ENCODE data around the gene SMYD1.

SMYD1 gene

DNA sequence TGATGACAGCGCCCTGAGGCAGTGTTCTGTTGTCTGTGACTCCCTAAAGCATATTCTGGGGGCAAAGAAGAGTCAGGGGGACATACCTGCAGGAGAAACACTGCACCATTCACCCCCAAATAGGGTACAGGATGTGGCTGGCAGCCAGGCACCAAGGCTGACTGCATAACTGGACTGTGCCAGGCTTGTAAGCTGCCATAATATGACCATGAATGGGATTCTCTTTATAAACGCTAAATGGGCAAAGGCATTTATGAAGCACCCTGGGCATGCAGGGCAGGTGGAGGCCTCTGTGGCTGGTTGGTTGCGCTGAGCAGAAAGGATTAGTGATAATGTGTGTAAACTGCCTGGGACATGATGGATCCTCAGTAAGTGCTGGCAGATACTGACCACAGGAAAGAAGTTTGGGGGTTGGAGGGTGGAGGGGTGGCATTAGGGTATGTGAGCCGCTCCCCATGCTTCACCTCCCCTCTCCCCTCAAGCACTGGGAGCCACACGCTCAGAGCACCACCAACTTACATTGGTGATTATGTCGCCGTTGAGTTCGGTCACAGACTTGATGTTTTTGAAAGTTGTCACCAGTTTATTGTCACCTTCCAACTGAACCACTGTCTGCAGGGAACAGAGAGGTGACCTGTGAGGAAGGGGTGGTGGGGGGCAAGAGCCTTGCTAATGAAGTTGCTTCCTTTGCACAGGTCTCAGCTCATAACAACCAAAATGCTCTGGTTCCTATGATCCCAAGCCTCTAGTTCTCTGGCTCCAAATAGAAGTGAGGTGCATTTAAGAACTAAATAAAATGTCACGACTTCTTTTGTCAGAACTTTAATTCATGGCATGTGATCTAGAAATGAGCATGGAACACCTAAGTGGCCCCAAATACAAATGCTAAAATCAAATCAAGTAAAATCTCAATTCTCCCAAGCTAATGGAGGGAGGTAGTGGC is 56.6 kb downstream of the SMYD1 start:
- no peak for DNase-seq

DNA sequence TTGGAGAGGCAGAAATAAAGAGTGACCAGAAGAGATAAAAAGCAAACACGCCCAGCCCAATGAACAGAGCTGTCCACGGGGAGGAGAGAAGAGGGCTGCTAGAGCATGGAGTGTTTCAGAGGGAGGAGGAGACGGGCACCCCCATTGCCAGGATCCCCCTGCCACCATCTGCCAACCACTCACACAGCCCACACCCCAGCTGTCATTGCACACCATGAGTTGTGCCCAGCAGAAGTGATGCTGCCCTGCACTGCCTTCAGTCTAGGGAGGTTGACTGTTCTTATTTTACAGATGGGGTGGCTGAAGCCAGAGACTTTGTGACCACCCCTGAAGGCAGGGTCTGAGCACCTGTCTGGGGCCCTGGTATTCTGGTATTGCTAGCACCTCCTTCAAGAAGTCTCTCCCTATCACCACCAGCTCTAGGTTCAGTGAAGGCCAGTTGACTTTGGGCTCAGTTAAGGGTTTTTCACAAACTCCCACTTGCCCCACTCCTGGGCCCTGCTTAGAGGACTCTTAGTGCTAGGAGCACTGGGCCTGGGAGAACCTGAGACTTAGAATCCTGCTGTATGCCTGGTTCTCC is 57.8 kb downstream of the SMYD1 start:
- DNase-seq: no peak

DNA sequence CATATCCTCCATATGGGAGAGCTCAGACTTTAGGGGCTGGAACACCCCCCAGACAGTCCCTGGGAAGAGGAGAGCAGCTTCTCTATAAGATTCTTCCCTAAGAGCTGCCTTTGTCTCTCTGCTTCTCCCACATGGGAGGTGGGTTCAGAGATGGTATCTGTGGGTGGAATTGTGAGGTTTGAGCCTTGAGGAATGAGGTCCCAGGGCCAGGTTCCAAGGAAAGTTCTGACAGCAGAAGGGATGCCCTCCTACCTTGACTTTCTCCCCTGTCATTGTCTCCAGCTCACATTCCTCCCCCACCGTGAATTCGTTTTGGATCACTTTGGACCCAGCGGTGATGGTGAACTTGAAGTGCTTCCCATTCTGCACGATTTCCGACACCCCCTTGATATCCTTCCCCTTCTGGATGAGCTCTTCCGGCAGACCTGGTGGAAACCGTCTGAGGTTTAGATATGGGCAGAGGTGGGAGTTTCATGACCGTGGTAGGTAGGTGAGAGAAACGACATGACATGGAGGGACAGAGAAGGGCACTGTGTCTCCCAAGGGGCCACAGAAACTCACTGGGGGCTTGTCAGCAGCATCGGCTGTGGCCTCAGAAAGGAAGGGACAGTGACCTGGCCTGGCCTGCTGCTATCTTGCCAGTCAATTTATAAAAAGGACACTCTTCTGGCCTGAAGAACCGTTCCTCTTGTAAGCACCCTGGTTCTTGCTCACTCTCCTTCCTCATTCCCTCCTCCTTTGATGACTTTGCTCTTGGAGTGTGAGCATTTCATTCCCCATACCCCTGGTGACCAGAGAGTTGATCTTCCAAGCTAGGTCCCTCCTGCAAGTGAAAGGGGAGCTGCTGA is 58.5 kb downstream of the SMYD1 start:
- DNase-seq: no peak

DNA sequence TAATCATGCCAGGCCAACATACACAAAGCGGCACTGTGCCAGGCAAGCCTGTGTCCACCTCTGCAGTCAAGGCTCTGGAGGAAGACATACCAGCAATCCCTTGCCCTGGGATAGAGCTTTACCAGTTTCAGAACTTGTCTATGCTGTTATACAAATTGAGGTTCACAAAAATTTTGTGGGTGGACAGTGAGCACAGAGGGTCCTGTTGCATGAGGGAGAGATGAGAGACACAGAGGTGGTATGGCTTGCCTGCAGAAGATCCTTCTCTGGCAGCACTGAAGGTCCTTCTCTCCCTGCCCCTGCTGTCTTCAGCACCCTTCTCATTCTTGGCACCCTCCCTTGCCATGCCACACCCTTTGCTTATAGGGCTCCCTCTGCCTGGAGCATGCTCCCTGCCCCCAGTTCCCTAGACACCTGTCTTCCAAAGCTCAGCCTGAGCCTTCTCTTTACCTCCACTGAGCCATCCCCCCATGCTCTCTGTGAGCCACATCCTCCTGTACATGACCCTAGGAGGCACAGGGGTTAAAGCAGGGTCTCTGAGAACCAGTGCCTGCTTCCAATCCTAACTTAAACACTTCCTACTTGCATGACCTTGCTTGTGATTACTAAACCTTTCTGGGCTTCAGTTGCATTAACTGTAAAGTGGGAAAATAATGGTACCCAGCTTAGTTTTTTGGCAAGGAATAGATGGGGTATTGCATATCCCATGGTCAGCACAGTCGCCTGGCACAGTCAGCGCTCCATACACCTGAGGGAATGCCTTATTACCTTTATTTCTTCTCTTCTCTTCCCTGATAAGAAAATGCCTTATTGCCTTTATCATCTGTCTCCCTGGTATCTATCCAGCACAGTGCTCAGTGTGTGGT is 59.4 kb downstream of the SMYD1 start:
- DNase-seq: no peak

DNA sequence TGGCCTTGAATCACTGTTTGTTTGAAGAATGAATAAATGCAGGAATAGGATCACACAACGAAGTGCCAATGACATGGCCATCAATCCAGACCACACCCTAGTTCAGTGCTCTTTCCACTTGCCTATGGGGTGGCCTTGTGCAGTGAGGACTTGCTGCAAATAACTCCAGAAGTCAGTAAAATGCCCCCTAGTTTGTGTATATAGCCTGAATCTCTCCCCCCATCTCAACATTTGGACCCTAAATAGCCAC is 59.9 kb downstream of the SMYD1 start:
- DNase-seq: no peak

DNA sequence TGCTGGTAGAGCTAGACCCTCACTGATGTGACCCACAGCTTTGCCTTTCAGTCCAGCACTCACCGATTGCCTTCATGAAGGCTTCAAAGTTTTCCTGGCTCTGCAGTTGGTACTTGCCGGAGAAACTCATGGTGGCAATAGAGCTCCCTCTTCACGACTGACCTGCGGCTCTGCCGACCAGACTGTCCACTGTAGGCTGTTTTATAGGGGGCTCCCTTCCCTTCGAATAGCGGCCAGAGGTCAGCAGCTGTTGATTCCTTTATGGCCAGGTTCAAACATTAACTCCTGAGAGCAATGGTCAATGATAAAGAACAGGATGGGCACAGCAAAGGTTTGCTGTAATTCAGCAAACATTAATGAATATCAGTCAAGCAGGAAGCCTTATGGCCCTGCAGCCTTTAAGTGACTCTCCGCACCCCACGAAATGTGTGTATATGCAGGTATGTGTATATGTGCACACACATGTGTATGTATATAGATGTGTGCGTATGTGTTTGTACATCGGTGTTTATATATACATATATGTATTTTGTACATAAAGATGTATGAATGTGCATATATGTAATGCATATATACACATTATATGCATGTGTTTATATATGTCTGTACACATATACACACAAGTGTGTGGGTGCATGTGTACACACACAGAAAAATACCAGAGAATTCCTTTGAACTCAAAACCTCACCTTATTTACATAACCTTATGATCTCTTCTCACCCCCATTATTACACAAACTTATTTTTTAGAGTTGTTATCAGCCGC is 60.4 kb downstream of the SMYD1 start, which contains the start of gene FABP1:
Gene FABP1, minus strand, starts transcription at position 175 of the 766 bp plus-strand sequence. Its CDS starts 45 bp downstream, at position 130.
- DNase-seq: no peak

DNA sequence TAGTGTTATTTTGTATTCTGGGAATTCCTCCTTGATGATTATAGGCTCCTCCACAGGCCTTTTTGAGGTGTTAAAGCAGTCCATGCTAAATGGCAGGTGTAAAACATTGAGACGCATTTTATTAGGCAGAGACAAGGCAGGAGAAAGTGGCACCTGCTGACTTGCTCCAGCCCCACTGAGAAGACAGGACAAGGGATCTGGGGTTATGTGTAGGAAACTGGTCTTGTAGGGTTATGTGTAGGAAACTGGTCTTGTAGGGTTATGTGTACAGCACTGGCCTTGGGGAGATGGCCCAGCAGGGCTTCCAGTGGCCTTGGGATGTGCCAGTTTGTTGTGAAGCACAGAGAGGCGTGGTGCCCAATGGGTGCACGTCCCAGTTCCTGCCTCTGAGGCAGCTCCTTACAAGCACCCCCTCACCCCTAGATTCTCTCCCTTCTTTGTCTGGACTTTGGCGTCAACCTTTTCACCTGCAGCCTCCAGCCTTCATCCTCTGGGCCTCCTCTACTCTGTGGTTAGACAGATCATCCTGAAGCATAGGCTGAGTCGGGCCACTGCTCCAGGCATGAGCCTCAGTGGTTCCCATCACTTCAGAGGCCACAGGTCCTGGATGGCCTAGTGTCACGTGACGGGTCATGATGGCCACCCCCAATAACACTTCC is 61.2 kb downstream of the SMYD1 start:
- DNase-seq: no peak

DNA sequence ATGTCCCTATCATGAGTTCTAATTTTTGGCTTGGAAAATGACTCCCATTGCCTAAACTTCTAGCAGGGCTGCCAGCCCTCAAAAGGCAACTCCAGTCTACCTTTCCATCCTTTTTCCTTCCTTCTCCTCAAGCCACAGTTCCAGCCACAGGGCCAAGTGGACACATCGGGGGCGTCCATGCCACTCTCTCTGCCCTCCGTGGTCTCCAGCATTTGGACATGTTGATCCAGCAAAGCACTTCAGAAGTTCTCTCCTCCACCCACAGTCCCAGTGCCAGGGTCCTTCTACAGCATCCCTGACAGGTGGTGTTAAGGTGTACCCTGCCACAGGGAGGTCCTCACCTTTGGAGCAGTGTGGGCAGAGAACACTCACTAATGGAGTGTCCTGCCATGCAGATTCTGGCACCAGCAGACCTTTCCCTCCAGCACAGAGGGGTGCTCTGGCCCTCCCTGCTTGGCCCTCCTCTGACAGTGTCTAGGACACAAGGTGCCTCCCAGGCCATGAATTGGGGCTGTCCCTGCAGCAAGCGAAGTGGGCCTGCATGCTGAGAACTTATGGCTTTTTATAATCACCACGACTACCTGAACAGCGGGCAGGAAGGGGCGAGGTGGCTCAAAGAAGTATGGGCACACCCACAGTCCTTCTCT is 61.8 kb downstream of the SMYD1 start:
- DNase-seq: no peak

DNA sequence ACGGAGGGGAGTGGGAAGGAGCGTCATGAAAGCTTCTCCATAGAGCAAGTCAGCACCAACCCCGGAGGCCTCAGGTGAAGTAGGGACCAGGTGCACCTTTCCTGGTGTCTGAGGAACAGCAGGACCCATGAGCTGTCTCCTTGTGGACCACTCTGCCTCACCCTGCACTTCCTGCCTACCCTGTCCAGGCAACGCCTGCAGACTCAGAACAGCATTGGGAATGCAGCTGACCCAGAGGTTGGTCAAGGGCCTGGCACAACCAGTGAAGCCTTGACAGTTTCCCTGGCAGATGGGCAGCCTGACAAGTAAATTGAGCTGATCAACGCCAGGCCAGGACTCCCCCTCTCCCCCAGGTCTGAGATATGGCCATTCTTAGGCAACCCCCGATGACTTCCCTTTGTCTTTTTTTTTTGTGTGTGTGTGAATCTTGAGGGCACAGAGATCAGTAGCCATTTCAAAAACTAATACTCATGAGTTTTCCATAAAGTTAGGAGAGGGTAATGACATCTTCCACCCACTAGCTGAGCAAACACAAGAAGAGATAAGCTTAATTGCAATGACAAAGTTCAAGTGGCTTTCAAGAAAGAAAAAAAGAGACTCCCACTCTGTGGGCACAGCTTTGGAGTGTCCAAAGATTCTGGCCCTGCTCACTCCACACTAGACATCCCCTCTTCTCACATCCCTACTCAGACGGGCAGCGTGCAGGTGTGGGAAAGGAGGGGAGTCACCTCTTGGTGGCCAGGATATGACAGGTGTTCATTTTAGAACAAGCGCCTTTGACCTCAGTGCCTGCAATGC is 63.8 kb downstream of the SMYD1 start:
- DNase-seq: no peak

DNA sequence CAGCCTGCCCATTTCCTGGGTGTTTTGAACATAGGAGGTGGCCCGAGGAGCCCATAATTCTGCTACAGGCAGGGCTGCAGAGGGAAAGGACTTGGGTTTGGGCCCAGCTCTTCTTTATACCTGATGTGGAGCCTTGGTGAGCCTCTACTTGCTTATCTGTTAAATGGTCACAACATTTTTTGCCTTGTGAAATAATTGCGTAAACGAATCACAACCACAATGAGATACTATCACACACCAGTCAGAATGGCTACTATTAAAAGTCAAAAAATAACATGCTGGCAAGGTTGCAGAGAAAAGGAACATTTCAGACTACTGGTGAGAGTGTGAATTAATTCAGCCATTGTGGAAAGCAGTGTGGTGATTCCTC is 64.4 kb downstream of the SMYD1 start:
- no peak for DNase-seq

DNA sequence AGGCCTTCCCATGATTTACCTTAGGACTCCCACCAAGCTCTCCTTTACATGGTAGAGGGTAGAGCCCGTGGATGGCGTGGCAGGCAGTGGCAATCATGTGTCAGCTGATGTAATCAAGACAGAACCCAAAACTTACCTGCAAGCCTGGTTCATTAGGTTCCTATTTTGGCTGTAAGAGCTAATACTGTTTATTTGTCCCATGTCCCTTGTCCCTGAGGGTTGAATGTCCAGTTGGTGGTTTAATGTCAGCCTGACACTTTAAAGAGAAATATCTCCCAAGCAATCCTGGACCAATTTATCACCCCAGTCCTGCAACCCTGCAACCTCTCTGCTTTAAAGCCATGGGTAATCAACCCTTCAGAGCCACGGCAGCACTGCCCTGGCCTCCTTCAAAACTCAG is 66.2 kb downstream of the SMYD1 start:
- DNase-seq: no peak

DNA sequence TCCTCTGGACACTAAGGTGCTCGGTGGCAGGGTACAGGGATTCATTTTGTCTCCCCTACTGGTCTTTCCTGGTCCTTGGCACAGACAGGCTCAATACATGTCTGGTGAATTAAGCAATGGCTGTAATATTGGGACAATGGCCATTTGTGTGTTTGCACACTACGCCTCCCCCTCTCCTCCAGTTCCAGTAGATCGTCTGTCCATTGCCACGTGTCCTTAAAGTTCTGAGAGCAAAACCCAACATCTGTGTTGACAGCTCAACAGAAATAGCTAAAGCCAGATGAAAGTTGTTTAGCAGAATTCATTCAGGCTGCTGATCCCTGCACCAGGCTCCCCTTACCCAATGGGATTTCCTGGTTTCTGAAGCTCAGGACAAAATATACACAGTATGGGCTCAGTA is 69.2 kb downstream of the SMYD1 start:
- no peak for DNase-seq

DNA sequence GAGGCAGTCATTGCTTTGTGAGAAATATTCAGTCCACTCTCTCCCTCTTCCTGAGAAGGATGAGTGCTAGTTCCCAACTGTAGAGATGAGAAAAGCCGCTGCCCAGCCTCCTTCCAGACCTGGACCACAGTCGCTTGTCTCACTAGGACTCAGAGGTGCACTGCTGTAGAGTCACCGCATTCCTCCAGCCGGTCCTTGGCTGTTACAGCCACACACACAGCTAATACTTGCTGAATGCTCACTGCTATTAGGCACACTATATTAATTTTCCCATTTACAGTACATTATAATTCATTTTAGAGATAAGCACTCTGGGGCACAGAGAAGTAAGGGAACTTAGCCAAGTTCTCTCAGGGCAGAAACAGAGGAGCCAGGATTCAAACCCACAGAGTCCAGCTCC is 70.2 kb downstream of the SMYD1 start:
- no peak for DNase-seq

DNA sequence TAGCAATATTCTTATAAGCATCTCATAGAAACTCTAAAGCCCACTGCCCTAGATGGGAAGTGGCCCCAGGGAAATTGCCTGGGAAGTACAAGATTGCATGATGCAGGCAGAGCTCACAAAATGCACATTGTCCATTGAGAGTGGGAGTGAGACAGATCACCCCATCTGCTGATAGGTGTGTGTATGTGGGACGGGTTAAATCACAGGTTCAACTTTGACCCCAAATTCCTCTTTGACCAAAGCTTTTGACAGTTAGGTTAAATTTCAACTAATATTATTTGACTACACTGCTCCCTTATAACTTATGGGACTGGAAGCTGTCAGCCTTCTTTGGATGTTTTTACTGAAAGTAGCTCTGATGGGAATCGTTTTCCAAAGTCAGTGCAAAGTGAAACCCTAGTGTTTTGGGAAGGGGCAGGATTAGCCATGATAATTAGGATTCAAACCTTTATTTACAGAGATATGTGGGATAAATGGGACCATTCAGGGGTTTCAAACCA is 71.6 kb downstream of the SMYD1 start:
- no peak for DNase-seq

DNA sequence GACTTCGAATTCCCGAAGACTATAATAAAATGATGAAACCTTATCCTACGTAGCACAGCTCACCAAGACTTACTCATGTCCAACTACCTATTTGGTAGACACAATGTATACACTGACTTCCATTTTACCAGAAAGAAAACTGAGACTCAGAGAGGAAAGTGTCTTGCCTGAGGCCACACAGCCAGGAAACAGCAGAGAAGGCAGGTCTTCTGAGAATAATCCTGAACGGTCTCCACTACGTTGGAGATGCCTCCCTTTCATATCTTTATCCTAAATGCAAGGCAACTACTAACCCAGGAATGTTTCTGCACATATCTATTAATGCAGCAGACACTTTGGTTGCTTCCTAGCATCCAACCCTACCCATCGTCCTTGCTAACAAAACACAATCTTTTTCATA is 72.2 kb downstream of the SMYD1 start:
- DNase-seq: no peak

DNA sequence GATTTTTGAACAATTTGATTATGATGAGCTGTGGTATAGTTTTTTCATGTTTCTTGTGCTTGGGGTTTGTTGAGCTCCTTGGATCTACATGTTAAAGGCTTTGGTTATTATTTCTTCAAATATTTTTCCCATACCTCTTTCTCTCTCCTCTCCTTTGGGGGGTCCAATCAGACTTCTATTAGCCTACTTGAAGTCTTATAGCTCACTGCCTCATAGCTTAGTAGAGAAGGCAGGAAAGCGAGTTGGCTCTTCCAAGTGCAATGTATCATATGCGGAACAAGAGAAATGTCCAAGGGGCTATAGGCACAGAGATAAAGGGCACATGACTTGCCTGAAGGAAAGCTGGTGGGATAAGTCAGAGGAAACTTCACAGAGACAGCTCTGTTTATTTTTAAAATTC is 74.3 kb downstream of the SMYD1 start:
- no peak for DNase-seq

DNA sequence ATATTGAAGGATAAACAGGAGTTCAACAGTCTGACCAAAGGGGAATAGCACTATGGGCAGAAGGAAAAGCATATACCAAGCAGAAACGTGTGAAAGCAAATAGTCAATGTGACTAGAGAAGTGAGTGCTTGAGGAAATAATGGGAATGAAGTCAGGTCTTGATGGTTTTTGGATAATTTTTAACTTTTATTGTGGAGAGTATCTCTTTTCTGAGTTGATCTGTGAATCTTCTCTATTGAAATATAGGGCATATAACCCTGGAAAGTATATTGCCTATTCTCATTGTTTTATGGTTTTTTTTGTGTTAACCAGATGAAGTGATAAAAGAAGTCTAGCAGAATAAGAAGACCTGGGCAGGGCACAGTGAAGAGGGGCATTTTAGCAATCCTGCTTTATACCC is 76.6 kb downstream of the SMYD1 start:
- DNase-seq: no peak

DNA sequence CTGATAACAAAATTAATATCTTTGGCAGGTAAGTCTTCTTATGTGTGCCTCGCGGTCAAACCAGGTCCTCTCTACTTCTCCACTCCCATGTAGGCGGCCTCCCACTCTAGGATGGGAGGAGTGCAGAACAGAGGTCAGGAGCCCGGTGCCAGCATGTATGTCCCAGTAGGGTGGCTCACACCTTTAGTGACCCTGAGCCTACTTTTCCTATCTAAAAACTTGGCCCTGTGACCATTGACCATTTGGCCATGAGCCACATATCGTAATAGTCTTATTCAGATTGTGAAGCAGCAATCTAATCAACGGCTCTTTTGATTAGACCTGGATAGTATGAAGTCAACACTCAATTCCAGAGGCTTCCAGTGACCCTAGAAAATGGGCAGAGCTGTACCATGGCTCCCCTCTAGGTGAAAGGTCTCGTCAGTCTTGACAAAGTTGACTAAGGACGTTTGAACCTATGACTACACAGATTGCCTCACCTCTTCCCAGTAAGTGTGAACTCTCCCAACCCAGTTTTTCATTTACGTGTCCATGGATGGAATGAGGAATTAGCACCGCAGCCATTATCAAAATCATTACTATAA is 77.4 kb downstream of the SMYD1 start:
- DNase-seq: no peak

DNA sequence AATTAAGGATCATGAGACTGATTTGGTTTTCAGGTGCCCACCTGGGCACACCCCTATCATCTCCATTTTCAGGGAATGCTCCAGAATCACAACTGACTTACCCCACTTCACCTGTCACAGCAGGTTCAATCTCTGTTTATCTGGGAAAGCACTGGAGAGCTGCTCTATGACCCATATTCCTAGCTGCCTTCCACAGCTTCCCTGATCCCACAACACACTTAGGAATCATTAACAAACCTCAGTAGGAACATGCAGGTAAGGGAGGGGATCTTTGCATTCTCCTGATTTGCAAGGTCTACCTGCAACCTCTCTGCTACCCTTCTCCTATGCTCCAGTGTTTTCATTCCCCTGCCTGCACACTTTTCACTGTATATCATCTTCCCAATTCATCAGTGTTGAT is 79.0 kb downstream of the SMYD1 start:
- DNase-seq: no peak

Data from T-helper 9 cell (primary cell).